ENCODE data around the gene MEIG1.

DNA sequence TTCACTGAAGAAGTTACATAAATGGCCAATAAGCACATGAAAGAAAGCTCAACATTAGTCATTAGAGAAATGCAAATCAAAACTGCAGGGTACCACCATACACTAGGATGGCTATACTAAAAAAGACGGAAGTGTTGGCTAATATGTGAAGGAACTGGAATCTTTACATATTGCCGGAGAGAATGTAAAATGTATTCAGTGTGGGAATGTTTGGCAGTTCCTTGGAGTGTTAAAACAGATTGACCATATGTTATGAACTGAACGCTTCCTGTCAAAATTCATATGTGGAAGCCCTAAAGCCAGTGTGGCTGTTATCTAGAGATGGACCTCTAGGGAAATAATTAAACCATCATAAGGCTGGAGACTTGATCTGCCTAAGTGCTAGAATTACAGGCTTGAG, 47.4 kb upstream of the MEIG1 start:
- TF ChIP-seq, protein P1, sequence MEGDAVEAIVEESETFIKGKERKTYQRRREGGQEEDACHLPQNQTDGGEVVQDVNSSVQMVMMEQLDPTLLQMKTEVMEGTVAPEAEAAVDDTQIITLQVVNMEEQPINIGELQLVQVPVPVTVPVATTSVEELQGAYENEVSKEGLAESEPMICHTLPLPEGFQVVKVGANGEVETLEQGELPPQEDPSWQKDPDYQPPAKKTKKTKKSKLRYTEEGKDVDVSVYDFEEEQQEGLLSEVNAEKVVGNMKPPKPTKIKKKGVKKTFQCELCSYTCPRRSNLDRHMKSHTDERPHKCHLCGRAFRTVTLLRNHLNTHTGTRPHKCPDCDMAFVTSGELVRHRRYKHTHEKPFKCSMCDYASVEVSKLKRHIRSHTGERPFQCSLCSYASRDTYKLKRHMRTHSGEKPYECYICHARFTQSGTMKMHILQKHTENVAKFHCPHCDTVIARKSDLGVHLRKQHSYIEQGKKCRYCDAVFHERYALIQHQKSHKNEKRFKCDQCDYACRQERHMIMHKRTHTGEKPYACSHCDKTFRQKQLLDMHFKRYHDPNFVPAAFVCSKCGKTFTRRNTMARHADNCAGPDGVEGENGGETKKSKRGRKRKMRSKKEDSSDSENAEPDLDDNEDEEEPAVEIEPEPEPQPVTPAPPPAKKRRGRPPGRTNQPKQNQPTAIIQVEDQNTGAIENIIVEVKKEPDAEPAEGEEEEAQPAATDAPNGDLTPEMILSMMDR (IDR thresholded peaks at IDR 0.05): no peak
- TF ChIP-seq EZH2 (IDR thresholded peaks at IDR 0.05; ENCODE audit: borderline replicate concordance, insufficient read depth, low read depth, low read length, poor library complexity, severe bottlenecking): no peak

Data from B cell (primary cell).